CD4-positive, alpha-beta memory T cell (primary cell): ENCODE measurements around the gene LRRC72. TPM values are rescaled to one million over a fixed set of nuclear protein-coding genes. Genes with fewer than 3 reads are reported as not detected.

Experiments
- CTCF ChIA-PET: fragments of 350-600 bp; sonication (Branson Sonifier 250); formaldehyde crosslinking; loops from one replicate; lab custom pipeline; 2021; ENCODE audit warnings: inconsistent platforms; ENCODE audit not compliant: partially characterized antibody; lab: Charles Lee
- POLR2A ChIA-PET: fragments of 350-600 bp; sonication (Branson Sonifier 250); formaldehyde crosslinking; loops from one replicate; lab custom pipeline; 2021; ENCODE audit not compliant: partially characterized antibody; lab: Charles Lee
- DNase-seq, 5 donors: peaks; one replicate each; pipeline versions ENCODE4 v3.0.0 to v3.0.0-alpha.2; 2020 to 2022; ENCODE audit warnings: mixed read lengths in 1 of 5
- H3K27ac ChIP-seq: one replicate; pipeline ENCODE4 v1.7.0; 2013; ENCODE audit warnings: low read depth, low read length
- H3K27me3 ChIP-seq: 2 replicates; pipeline ENCODE4 v1.7.0; 2013; ENCODE audit warnings: mild to moderate bottlenecking, low read length, moderate library complexity; ENCODE audit not compliant: insufficient read depth
- H3K36me3 ChIP-seq: 2 replicates; pipeline ENCODE4 v1.7.0; 2013; ENCODE audit warnings: mild to moderate bottlenecking, low read length, moderate library complexity; ENCODE audit not compliant: insufficient read depth
- H3K4me1 ChIP-seq: 2 replicates; pipeline ENCODE4 v1.7.0; 2013; ENCODE audit warnings: mild to moderate bottlenecking, low read length, moderate library complexity; ENCODE audit not compliant: insufficient read depth
- H3K4me3 ChIP-seq, 2 donors: one replicate each; pipeline ENCODE4 v1.7.0; 2013; ENCODE audit warnings: low read length in 2 of 2, mild to moderate bottlenecking in 1 of 2
- H3K9me3 ChIP-seq, 2 donors: one replicate each; pipeline ENCODE4 v1.7.0; 2013; ENCODE audit warnings: low read length in 2 of 2, control low read depth in 1 of 2; ENCODE audit not compliant: control insufficient read depth in 1 of 2
- H3K27ac Mint-ChIP-seq, 7 donors: one replicate each; pipeline ENCODE4 v1.8.0; 2020 to 2021; ENCODE audit warnings: mixed read lengths in 7 of 7, mild to moderate bottlenecking in 6 of 7, inconsistent platforms in 3 of 7, moderate library complexity in 3 of 7
- H3K27me3 Mint-ChIP-seq, 2 donors: one replicate each; pipeline ENCODE4 v1.8.0; 2020 to 2021; ENCODE audit warnings: mixed read lengths in 2 of 2
- H3K36me3 Mint-ChIP-seq, 2 donors: one replicate each; pipeline ENCODE4 v1.8.0; 2020 to 2021; ENCODE audit warnings: mixed read lengths in 2 of 2, inconsistent platforms in 1 of 2, mild to moderate bottlenecking in 1 of 2
- H3K4me1 Mint-ChIP-seq, 4 donors: one replicate each; pipeline ENCODE4 v1.8.0; 2020 to 2021; ENCODE audit warnings: mixed read lengths in 4 of 4, mild to moderate bottlenecking in 1 of 4
- H3K4me3 Mint-ChIP-seq, 8 donors: one replicate each; pipeline ENCODE4 v1.8.0; 2020 to 2021; ENCODE audit warnings: mixed read lengths in 8 of 8, mild to moderate bottlenecking in 7 of 8, moderate library complexity in 6 of 8, inconsistent platforms in 3 of 8
- H3K9me3 Mint-ChIP-seq, 8 donors: one replicate each; pipeline ENCODE4 v1.8.0; 2020 to 2021; ENCODE audit warnings: mixed read lengths in 8 of 8, mild to moderate bottlenecking in 5 of 8, inconsistent platforms in 3 of 8, moderate library complexity in 1 of 8
- intact Hi-C: fragments of 100-400 bp; cut with micrococcal nuclease; formaldehyde crosslinking; loops from one replicate; pipeline ENCODE4 v1.15.1; 2023
- polyA plus RNA-seq, 2 donors: library from polyadenylated mRNA; unstranded; fragments of 300-500 nt; fragmentation: Illumina TruSeq; gene quantifications; one replicate each; pipeline ENCODE4 v1.2.3, GENCODE V29; 2021
- total RNA-seq, 2 experiments: library from RNA; stranded (reverse); gene quantifications; one replicate each; pipeline ENCODE4 v1.2.3, GENCODE V29; 2021

LRRC72 gene
- total and polyA plus RNA-seq, 4 experiments from 2014 or later = not detected

- POLR2A ChIA-PET = no interaction called here
- intact Hi-C loops = no loop called here
- Histone ChIP-seq H3K4me3 (no peak overlapping the region), H3K4me1 (no peaks in the 10 kb centered on the region), H3K36me3 (no peaks in the 10 kb centered on the region), H3K9me3 (no peaks in the 10 kb centered on the region), H3K27me3 (no peaks in the 10 kb centered on the region), H3K27ac (no peak overlapping the region)
- H3K4me1 Mint-ChIP-seq = no peaks in the 10 kb centered on the region
- H3K27me3 Mint-ChIP-seq = peaks cover 1 to 2% of the 10 kb centered on the region in 2 donors
- no peaks in the 10 kb centered on the region for H3K36me3 Mint-ChIP-seq
- no peaks in the 10 kb centered on the region for H3K9me3 Mint-ChIP-seq
- H3K4me3 Mint-ChIP-seq = no peak overlapping the region
- CTCF ChIA-PET = no interaction called here
- no peak for DNase-seq
- no peak overlapping the region for H3K27ac Mint-ChIP-seq
These were observed 16.8 kb downstream of the LRRC72 start for GRCh38 chr7:16543456-16543855.

- no peaks in the 10 kb centered on the region for H3K9me3 Mint-ChIP-seq
- CTCF ChIA-PET = no interaction called here
- H3K4me1 ChIP-seq = no peaks in the 10 kb centered on the region
These were observed 20.4 kb downstream of the LRRC72 start for GRCh38 chr7:16546921-16547505.

GRCh38 chr7:16548428-16548827 is 21.8 kb downstream of the LRRC72 start:
- H3K27me3 Mint-ChIP-seq = peaks cover 1 to 4% of the 10 kb centered on the region in 2 donors
- intact Hi-C loops = no loop called here
- POLR2A ChIA-PET = no interaction called here
- H3K4me3 ChIP-seq = no peak overlapping the region
- H3K27me3 ChIP-seq = no peaks in the 10 kb centered on the region
- H3K4me3 Mint-ChIP-seq = no peak overlapping the region
- H3K27ac ChIP-seq = no peak overlapping the region
- H3K4me1 ChIP-seq = no peaks in the 10 kb centered on the region
- no peaks in the 10 kb centered on the region for H3K36me3 ChIP-seq
- no peaks in the 10 kb centered on the region for H3K9me3 Mint-ChIP-seq
- no peak overlapping the region for H3K27ac Mint-ChIP-seq
- no peak for DNase-seq
- no peaks in the 10 kb centered on the region for H3K36me3 Mint-ChIP-seq
- CTCF ChIA-PET = interaction anchor here (0.6 kb wide), 1 partner anchor 1456 kb away, joined by 3 read pairs; no protein-coding TSS in a partner anchor
- no peaks in the 10 kb centered on the region for H3K4me1 Mint-ChIP-seq
- no peaks in the 10 kb centered on the region for H3K9me3 ChIP-seq

More at GRCh38 chr7:16546921-16547505, 20.4 kb downstream of the LRRC72 start:
- Mint-ChIP-seq H3K36me3 (no peaks in the 10 kb centered on the region), H3K27ac (no peak overlapping the region), H3K4me1 (no peaks in the 10 kb centered on the region), H3K27me3 (peaks cover 1 to 4% of the 10 kb centered on the region in 2 donors), H3K4me3 (no peak overlapping the region)
- no peaks in the 10 kb centered on the region for H3K36me3 ChIP-seq
- DNase-seq = no peak
- no peaks in the 10 kb centered on the region for H3K9me3 ChIP-seq
- intact Hi-C loops = no loop called here
- POLR2A ChIA-PET = no interaction called here
- no peak overlapping the region for H3K27ac ChIP-seq
- H3K4me3 ChIP-seq = no peak overlapping the region
- no peaks in the 10 kb centered on the region for H3K27me3 ChIP-seq

- CTCF ChIA-PET = interaction anchor here (0.8 to 7.6 kb wide), 3 partner anchors 10 to 472 kb away, joined by 3 to 72 read pairs (median 6); no protein-coding TSS in a partner anchor
- no peak overlapping the region for H3K27ac Mint-ChIP-seq
These were observed 24.0 kb downstream of the LRRC72 start for GRCh38 chr7:16550671-16551070.

GRCh38 chr7:16554518-16555236 is 28.1 kb downstream of the LRRC72 start:
- Histone ChIP-seq H3K27ac (no peak overlapping the region), H3K9me3 (no peaks in the 10 kb centered on the region), H3K4me3 (no peak overlapping the region), H3K27me3 (no peaks in the 10 kb centered on the region), H3K4me1 (no peaks in the 10 kb centered on the region), H3K36me3 (no peaks in the 10 kb centered on the region)
- Mint-ChIP-seq H3K4me1 (no peaks in the 10 kb centered on the region), H3K36me3 (no peaks in the 10 kb centered on the region), H3K9me3 (no peaks in the 10 kb centered on the region), H3K4me3 (no peak overlapping the region), H3K27me3 (peaks cover 0 to 6% of the 10 kb centered on the region in 2 donors), H3K27ac (no peak overlapping the region)
- DNase-seq = no peak
- ChIA-PET CTCF (interaction anchor here (7.6 kb wide), 1 partner anchor 10 kb away, joined by 72 read pairs; no protein-coding TSS in a partner anchor), POLR2A (no interaction called here)
- intact Hi-C loops = no loop called here

More at GRCh38 chr7:16550671-16551070, 24.0 kb downstream of the LRRC72 start:
- Histone ChIP-seq H3K4me1 (no peaks in the 10 kb centered on the region), H3K27ac (no peak overlapping the region), H3K9me3 (no peaks in the 10 kb centered on the region), H3K4me3 (no peak overlapping the region), H3K36me3 (no peaks in the 10 kb centered on the region), H3K27me3 (no peaks in the 10 kb centered on the region)
- no peak overlapping the region for H3K4me3 Mint-ChIP-seq
- no peaks in the 10 kb centered on the region for H3K36me3 Mint-ChIP-seq
- intact Hi-C loops = no loop called here
- POLR2A ChIA-PET = no interaction called here
- H3K4me1 Mint-ChIP-seq = no peaks in the 10 kb centered on the region
- no peak for DNase-seq
- peaks cover 1 to 8% of the 10 kb centered on the region in 2 donors for H3K27me3 Mint-ChIP-seq
- no peaks in the 10 kb centered on the region for H3K9me3 Mint-ChIP-seq

- H3K27ac Mint-ChIP-seq = no peak overlapping the region
- CTCF ChIA-PET = interaction anchor here (7.6 kb wide), 1 partner anchor 9 kb away, joined by 72 read pairs; no protein-coding TSS in a partner anchor
- Histone ChIP-seq H3K27me3 (no peaks in the 10 kb centered on the region), H3K9me3 (no peaks in the 10 kb centered on the region), H3K4me3 (no peak overlapping the region), H3K36me3 (no peaks in the 10 kb centered on the region), H3K27ac (no peak overlapping the region), H3K4me1 (no peaks in the 10 kb centered on the region)
- H3K9me3 Mint-ChIP-seq = no peaks in the 10 kb centered on the region
- no peaks in the 10 kb centered on the region for H3K36me3 Mint-ChIP-seq
- H3K4me3 Mint-ChIP-seq = no peak overlapping the region
- H3K27me3 Mint-ChIP-seq = peaks cover 0 to 6% of the 10 kb centered on the region in 2 donors
- POLR2A ChIA-PET = no interaction called here
- DNase-seq = no peak
- intact Hi-C loops = no loop called here
- H3K4me1 Mint-ChIP-seq = no peaks in the 10 kb centered on the region
These were observed 29.7 kb downstream of the LRRC72 start for GRCh38 chr7:16556359-16556758.

- POLR2A ChIA-PET = no interaction called here
- Histone ChIP-seq H3K4me3 (no peak overlapping the region), H3K27me3 (no peaks in the 10 kb centered on the region), H3K36me3 (no peaks in the 10 kb centered on the region), H3K27ac (no peak overlapping the region), H3K4me1 (peaks cover 11% of the 10 kb centered on the region), H3K9me3 (no peaks in the 10 kb centered on the region)
- Mint-ChIP-seq H3K4me3 (no peak overlapping the region), H3K27me3 (peaks cover 0 to 3% of the 10 kb centered on the region in 2 donors), H3K4me1 (peaks cover 3 to 8% (median 4%) of the 10 kb centered on the region in 4 donors), H3K9me3 (no peaks in the 10 kb centered on the region), H3K27ac (no peak overlapping the region), H3K36me3 (no peaks in the 10 kb centered on the region)
- DNase-seq = no peak
- CTCF ChIA-PET = no interaction called here
- intact Hi-C loops = no loop called here
These were observed 32.2 kb downstream of the LRRC72 start for GRCh38 chr7:16558761-16559302.
